Caco-2 (cell line): ENCODE results near the gene BCKDK. TPM values are rescaled to one million over a fixed set of nuclear protein-coding genes. Genes with fewer than 3 reads are reported as not detected.

Experiments used
- Bru-seq: library from RNA; stranded (reverse); fragments of 400-500 nt; gene quantifications from one replicate; lab custom pipeline; 2021; lab: Mats Ljungman, UMichigan
- BruChase-seq, 2 experiments: library from RNA; stranded (reverse); fragments of 400-500 nt; gene quantifications; one replicate each; lab custom pipeline; 2021; lab: Mats Ljungman, UMichigan
- BruUV-seq: library from RNA; stranded (reverse); fragments of 400-500 nt; replicated peaks from 2 replicates; lab custom pipeline; 2021; lab: Mats Ljungman, UMichigan
- CTCF ChIA-PET: fragments of 300-600 bp; sonication (Branson Sonifier 250); formaldehyde crosslinking; loops from one replicate; lab custom pipeline; 2022; ENCODE audit warnings: antibody characterized with exemption; lab: Charles Lee
- POLR2A ChIA-PET: fragments of 300-600 bp; sonication (Branson Sonifier 250); formaldehyde crosslinking; loops from one replicate; lab custom pipeline; 2022; ENCODE audit warnings: antibody characterized with exemption; lab: Charles Lee
- DNase-seq, 2 experiments: peaks; one replicate each; pipeline versions ENCODE4 v3.0.0 to v3.0.0-alpha.2; 2020 to 2022
- H3K27me3 ChIP-seq: replicated peaks from 2 replicates; pipeline ENCODE4 v1.6.0; 2011; ENCODE audit warnings: low read length; ENCODE audit not compliant: control insufficient read depth, insufficient read depth
- H3K36me3 ChIP-seq: 2 replicates; pipeline ENCODE4 v1.5.1; 2011; ENCODE audit warnings: low read length; ENCODE audit not compliant: control insufficient read depth, insufficient read depth
- H3K4me1 ChIP-seq: fragments of 250-450 bp; sonication (Bioruptor Pico); 2 replicates; pipeline ENCODE4 v1.5.1; 2020; ENCODE audit warnings: mild to moderate bottlenecking
- H3K4me3 ChIP-seq: 2 replicates; pipeline ENCODE4 v1.5.1; 2011; ENCODE audit warnings: low read depth, mild to moderate bottlenecking, control low read depth, low read length
- H3K9me3 ChIP-seq: fragments of 250-450 bp; sonication (Bioruptor Pico); 2 replicates; pipeline ENCODE4 v1.5.1; 2020; ENCODE audit warnings: mild to moderate bottlenecking, moderate library complexity
- H3K27ac Mint-ChIP-seq: one replicate; pipeline ENCODE4 v1.8.0; 2022; ENCODE audit warnings: mixed read lengths; ENCODE audit not compliant: unreplicated experiment
- H3K27me3 Mint-ChIP-seq: one replicate; pipeline ENCODE4 v1.8.0; 2022; ENCODE audit warnings: mixed read lengths; ENCODE audit not compliant: insufficient read depth, unreplicated experiment
- H3K36me3 Mint-ChIP-seq: one replicate; pipeline ENCODE4 v1.8.0; 2022; ENCODE audit warnings: mild to moderate bottlenecking, mixed read lengths; ENCODE audit not compliant: insufficient read depth, unreplicated experiment
- H3K4me1 Mint-ChIP-seq: one replicate; pipeline ENCODE4 v1.8.0; 2022; ENCODE audit warnings: low read depth, mixed read lengths; ENCODE audit not compliant: unreplicated experiment
- H3K4me3 Mint-ChIP-seq: one replicate; pipeline ENCODE4 v1.8.0; 2022; ENCODE audit warnings: mild to moderate bottlenecking, moderate library complexity, mixed read lengths; ENCODE audit not compliant: unreplicated experiment
- H3K9me3 Mint-ChIP-seq: one replicate; pipeline ENCODE4 v1.8.0; 2022; ENCODE audit warnings: mixed read lengths; ENCODE audit not compliant: unreplicated experiment
- CTCF ChIP-seq, 2 experiments: fragments of 200-600 bp in 1 of 2; IDR thresholded peaks; 1 replicate in 1 of 2; 2 replicates in 1 of 2; pipeline versions ENCODE4 v1.5.1 to v1.8.0; 2011 to 2022; ENCODE audit warnings: antibody characterized with exemption in 1 of 2, control low read depth in 1 of 2, inconsistent platforms in 1 of 2, low read depth in 1 of 2, low read length in 1 of 2, mild to moderate bottlenecking in 1 of 2, moderate library complexity in 1 of 2; ENCODE audit not compliant: insufficient read depth in 1 of 2, severe bottlenecking in 1 of 2, unreplicated experiment in 1 of 2
- intact Hi-C: fragments of 100-400 bp; cut with micrococcal nuclease; formaldehyde crosslinking; loops from one replicate; pipeline ENCODE4 v1.10.0; 2022; ENCODE audit not compliant: unreplicated experiment
- long read RNA-seq: library from polyadenylated mRNA; stranded (forward); transcript quantifications from one replicate; pipeline ENCODE4 v2.0.0, GENCODE V29; 2022
- total RNA-seq: library from RNA; stranded (reverse); gene quantifications from 2 replicates; pipeline ENCODE4 v1.2.3, GENCODE V29; 2022

The BCKDK gene
- total RNA-seq (30.5 and 34.1 TPM in 2 replicates), Bru-seq, nascent RNA (percentile 46 among the genes with signal in this experiment), BruChase-seq, experiment 1, labeled RNA remaining after a 2-hour chase (percentile 54 among the genes with signal in this experiment), BruChase-seq, experiment 2, labeled RNA remaining after a 6-hour chase (percentile 64 among the genes with signal in this experiment)
- long read RNA-seq, transcript BCKDK-201 (12 exons, 2,128 nt): major isoform, 62 of 144 reads
- long read RNA-seq, transcript BCKDK-203 (11 exons, 1,997 nt): minor isoform, 53 of 144 reads
- long read RNA-seq, partial matches to known transcripts: 20 of 144 reads
- long read RNA-seq, other reads (novel, unspliced or antisense): 8 of 144 reads

- Histone ChIP-seq H3K36me3 (no peaks in the 10 kb centered on the region), H3K9me3 (no peaks in the 10 kb centered on the region), H3K4me3 (peak within 1 kb of the TSS; percentile 97), H3K4me1 (peaks cover under 1% of the 10 kb centered on the region), H3K27me3 (no peaks in the 10 kb centered on the region)
- POLR2A ChIA-PET: no interaction called here
- intact Hi-C loops: loop anchor here (5.0 kb wide), 1 partner anchor 34 kb away; no protein-coding TSS in a partner anchor
- H3K4me1 Mint-ChIP-seq: peaks cover 6% of the 10 kb centered on the region
- H3K27ac Mint-ChIP-seq: peak within 1 kb of the TSS; percentile 73
- TF ChIP-seq CTCF (IDR thresholded peaks at IDR 0.05; ENCODE audit: insufficient read depth in 1 of 2, low read depth in 1 of 2, low read length in 1 of 2, severe bottlenecking in 1 of 2, unreplicated experiment in 1 of 2): no peak
- no peaks in the 10 kb centered on the region for H3K27me3 Mint-ChIP-seq
- peaks cover 13% of the 10 kb centered on the region for H3K36me3 Mint-ChIP-seq
- BruUV-seq: no TSS peak
- DNase-seq: peak; percentile 64 to 75
- peak within 1 kb of the TSS; percentile 79 for H3K4me3 Mint-ChIP-seq
- peaks cover 7% of the 10 kb centered on the region for H3K9me3 Mint-ChIP-seq
- CTCF ChIA-PET: interaction anchor here (0.5 kb wide), 1 partner anchor 26 kb away, joined by 3 read pairs; no protein-coding TSS in a partner anchor
Observed at GRCh38 chr16:31108035-31108793, at the start of gene BCKDK. Gene BCKDK, plus strand, starts transcription at chr16:31108386. Its CDS starts 838 bp downstream, at chr16:31109224.

- ChIA-PET CTCF (no interaction called here), POLR2A (no interaction called here)
- no peaks in the 10 kb centered on the region for H3K27me3 ChIP-seq
- Mint-ChIP-seq H3K27ac (no peak overlapping the region), H3K9me3 (no peaks in the 10 kb centered on the region), H3K27me3 (no peaks in the 10 kb centered on the region), H3K4me3 (no peak overlapping the region), H3K36me3 (peaks cover 31% of the 10 kb centered on the region), H3K4me1 (no peaks in the 10 kb centered on the region)
- TF ChIP-seq CTCF (IDR thresholded peaks at IDR 0.05; ENCODE audit: insufficient read depth in 1 of 2, low read depth in 1 of 2, low read length in 1 of 2, severe bottlenecking in 1 of 2, unreplicated experiment in 1 of 2): no peak
- intact Hi-C loops: no loop called here
- no TSS peak for BruUV-seq
- H3K4me1 ChIP-seq: no peaks in the 10 kb centered on the region
- H3K9me3 ChIP-seq: no peaks in the 10 kb centered on the region
- no peak for DNase-seq
- H3K36me3 ChIP-seq: no peaks in the 10 kb centered on the region
- H3K4me3 ChIP-seq: no peak overlapping the region
Observed at GRCh38 chr16:31061126-31061812, 46.9 kb upstream of the BCKDK start.
